Measurements from ENCODE around the gene GLUL. TPM values are rescaled to one million over a fixed set of nuclear protein-coding genes. Genes with fewer than 3 reads are reported as not detected.

Gene GLUL
- total and polyA plus RNA-seq, 2 donors (not counting 1 experiment from before 2014, with no cell fraction given) = 38.9 to 44.2 TPM

DNA sequence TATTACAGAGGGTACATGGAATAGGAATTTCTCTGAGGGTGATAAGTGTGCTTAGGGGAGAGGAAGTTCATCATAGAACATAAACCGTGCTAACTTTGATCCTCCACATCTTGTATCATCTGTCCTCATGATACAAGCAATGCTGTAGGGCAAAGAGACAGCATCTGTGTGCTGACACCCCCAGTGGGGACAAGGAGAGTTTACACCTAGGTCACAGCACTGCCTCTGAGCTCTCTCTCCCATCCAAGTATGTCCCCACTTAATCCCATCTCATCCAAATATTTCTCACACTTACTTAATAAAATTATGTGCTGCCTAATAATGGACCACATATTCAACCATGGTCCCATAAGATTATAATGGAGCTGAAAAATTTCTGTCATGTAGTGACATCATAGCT, 13.2 kb upstream of the GLUL start:
- no peaks in the 10 kb centered on the region for H3K36me3 ChIP-seq (replicated peaks in 1 of 2; ENCODE audit: control extremely low read depth in 1 of 2, control insufficient read depth in 1 of 2, extremely low read depth in 1 of 2, insufficient read depth in 2 of 2, low read length in 1 of 2)
- no CpG with 5 or more reads among the region's 1 CpG for WGBS (ENCODE audit: insufficient coverage)
- H3K4me2 ChIP-seq (replicated peaks; ENCODE audit: low read depth, low read length, poor library complexity, severe bottlenecking) = no peak overlapping the region
- Mint-ChIP-seq H3K9me3 (ENCODE audit: insufficient read depth) (peaks cover 4% of the 10 kb centered on the region), H3K4me3 (no peak overlapping the region), H3K27me3 (peaks cover 35% of the 10 kb centered on the region), H3K27ac (no peak overlapping the region), H3K4me1 (no peaks in the 10 kb centered on the region)
- no peak overlapping the region for H3K27ac ChIP-seq (ENCODE audit: low read length in 2 of 2)
- intact Hi-C loops (cut with micrococcal nuclease) = no loop called here
- no peaks in the 10 kb centered on the region for H3K4me1 ChIP-seq (ENCODE audit: control insufficient read depth in 2 of 2, insufficient read depth in 2 of 2, low read length in 2 of 2)
- no peaks in the 10 kb centered on the region for H4K20me1 ChIP-seq (ENCODE audit: control insufficient read depth, insufficient read depth, low read length, poor library complexity, severe bottlenecking)
- ATAC-seq (ENCODE audit: low read depth) (no peak), DNase-seq (no peak)
- CTCF ChIA-PET = interaction anchor here (0.8 to 1.3 kb wide), 2 partner anchors 9 to 260 kb away, joined by 3 to 12 read pairs; no protein-coding TSS in a partner anchor
- no peak overlapping the region for H3K9ac ChIP-seq (ENCODE audit: low read length)
- POLR2A ChIA-PET = no interaction called here
- no peak overlapping the region for H3K4me3 ChIP-seq (ENCODE audit: control extremely low read depth in 1 of 5, extremely low read depth in 1 of 5, insufficient read depth in 1 of 5, low read depth in 2 of 5, low read length in 4 of 5)
- H3K27me3 ChIP-seq (replicated peaks in 1 of 4; ENCODE audit: control extremely low read depth in 1 of 4, control insufficient read depth in 3 of 4, insufficient read depth in 4 of 4, low read length in 3 of 4) = peaks cover 0 to 8% (median 2%) of the 10 kb centered on the region in 4 experiments
- H3K79me2 ChIP-seq (ENCODE audit: control insufficient read depth, insufficient read depth, low read length) = no peaks in the 10 kb centered on the region
- no peak for TF ChIP-seq EZH2 (IDR thresholded peaks at IDR 0.05; ENCODE audit: borderline replicate concordance, insufficient read depth, low read depth, low read length, poor library complexity, severe bottlenecking)
- no peak for TF ChIP-seq CTCF (IDR thresholded peaks at IDR 0.05)
- no peak overlapping the region for H2AFZ ChIP-seq (ENCODE audit: insufficient read depth, low read depth, low read length, poor library complexity, severe bottlenecking)
- peaks cover 0 to 2% (median 0%) of the 10 kb centered on the region in 3 donors for H3K9me3 ChIP-seq (ENCODE audit: control extremely low read depth in 1 of 3, control insufficient read depth in 2 of 3, insufficient read depth in 1 of 3, low read length in 2 of 3)

DNA sequence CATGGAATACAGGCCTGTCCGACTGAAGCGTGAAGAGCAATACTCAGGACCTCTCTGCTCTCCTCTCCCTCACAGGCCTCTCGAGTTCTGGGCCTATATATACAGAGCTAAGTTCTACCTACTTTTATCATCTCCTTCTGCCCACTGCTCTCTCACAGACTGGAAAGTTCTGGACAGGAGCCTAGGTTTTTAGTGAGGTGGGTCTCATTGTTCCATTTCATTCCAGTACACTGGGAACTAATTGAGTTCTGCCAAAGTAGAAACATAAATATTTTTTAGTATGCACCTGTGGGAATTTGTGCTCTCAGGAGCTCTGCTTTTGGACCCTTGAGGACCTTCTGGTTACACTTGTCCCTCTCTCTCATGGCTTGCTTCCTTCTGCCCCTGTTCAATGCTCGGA, 9.0 kb upstream of the GLUL start, which contains the start of gene TEDDM1:
Gene TEDDM1, minus strand, starts transcription at position 101 of the 400 bp plus-strand sequence. CDS start 182 bp downstream, outside the sequence.
- Histone ChIP-seq H3K79me2 (ENCODE audit: control insufficient read depth, insufficient read depth, low read length) (no peaks in the 10 kb centered on the region), H2AFZ (ENCODE audit: insufficient read depth, low read depth, low read length, poor library complexity, severe bottlenecking) (no peak within 1 kb of the TSS), H3K27me3 (replicated peaks in 1 of 4; ENCODE audit: control extremely low read depth in 1 of 4, control insufficient read depth in 3 of 4, insufficient read depth in 4 of 4, low read length in 3 of 4) (peaks cover 0 to 3% (median 1%) of the 10 kb centered on the region in 4 experiments), H4K20me1 (ENCODE audit: control insufficient read depth, insufficient read depth, low read length, poor library complexity, severe bottlenecking) (no peaks in the 10 kb centered on the region), H3K9ac (ENCODE audit: low read length) (no peak within 1 kb of the TSS), H3K27ac (ENCODE audit: low read length in 2 of 2) (no peak within 1 kb of the TSS), H3K4me2 (replicated peaks; ENCODE audit: low read depth, low read length, poor library complexity, severe bottlenecking) (no peak within 1 kb of the TSS), H3K4me1 (ENCODE audit: control insufficient read depth in 2 of 2, insufficient read depth in 2 of 2, low read length in 2 of 2) (peaks cover 3 to 4% of the 10 kb centered on the region in 2 donors), H3K4me3 (ENCODE audit: control extremely low read depth in 1 of 5, extremely low read depth in 1 of 5, insufficient read depth in 1 of 5, low read depth in 2 of 5, low read length in 4 of 5) (no peak within 1 kb of the TSS), H3K36me3 (replicated peaks in 1 of 2; ENCODE audit: control extremely low read depth in 1 of 2, control insufficient read depth in 1 of 2, extremely low read depth in 1 of 2, insufficient read depth in 2 of 2, low read length in 1 of 2) (no peaks in the 10 kb centered on the region), H3K9me3 (ENCODE audit: control extremely low read depth in 1 of 3, control insufficient read depth in 2 of 3, insufficient read depth in 1 of 3, low read length in 2 of 3) (no peaks in the 10 kb centered on the region)
- Mint-ChIP-seq H3K4me1 (peaks cover 2% of the 10 kb centered on the region), H3K9me3 (ENCODE audit: insufficient read depth) (peaks cover 2% of the 10 kb centered on the region), H3K4me3 (no peak within 1 kb of the TSS), H3K27ac (no peak within 1 kb of the TSS), H3K27me3 (peaks cover 17% of the 10 kb centered on the region)
- ChIA-PET POLR2A (no interaction called here), CTCF (interaction anchor here (0.6 to 11.0 kb wide), 3 partner anchors 258 to 430 kb away, joined by 4 to 378 read pairs (median 5); no protein-coding TSS in a partner anchor)
- DNase-seq (no peak), ATAC-seq (ENCODE audit: low read depth) (no peak)
- 94% methylated on average over 3 of the region's 4 CpGs for WGBS (ENCODE audit: insufficient coverage)
- no peak for TF ChIP-seq EZH2 (IDR thresholded peaks at IDR 0.05; ENCODE audit: borderline replicate concordance, insufficient read depth, low read depth, low read length, poor library complexity, severe bottlenecking)
- no peak for TF ChIP-seq CTCF (IDR thresholded peaks at IDR 0.05)
- intact Hi-C loops (cut with micrococcal nuclease) = no loop called here

Measured in B cell (primary cell).